Measurements from ENCODE around the gene DMBX1.
A peak's percentile ranks its signal among the peaks of the same experiment; 100 is the strongest.

Gene DMBX1

DNA sequence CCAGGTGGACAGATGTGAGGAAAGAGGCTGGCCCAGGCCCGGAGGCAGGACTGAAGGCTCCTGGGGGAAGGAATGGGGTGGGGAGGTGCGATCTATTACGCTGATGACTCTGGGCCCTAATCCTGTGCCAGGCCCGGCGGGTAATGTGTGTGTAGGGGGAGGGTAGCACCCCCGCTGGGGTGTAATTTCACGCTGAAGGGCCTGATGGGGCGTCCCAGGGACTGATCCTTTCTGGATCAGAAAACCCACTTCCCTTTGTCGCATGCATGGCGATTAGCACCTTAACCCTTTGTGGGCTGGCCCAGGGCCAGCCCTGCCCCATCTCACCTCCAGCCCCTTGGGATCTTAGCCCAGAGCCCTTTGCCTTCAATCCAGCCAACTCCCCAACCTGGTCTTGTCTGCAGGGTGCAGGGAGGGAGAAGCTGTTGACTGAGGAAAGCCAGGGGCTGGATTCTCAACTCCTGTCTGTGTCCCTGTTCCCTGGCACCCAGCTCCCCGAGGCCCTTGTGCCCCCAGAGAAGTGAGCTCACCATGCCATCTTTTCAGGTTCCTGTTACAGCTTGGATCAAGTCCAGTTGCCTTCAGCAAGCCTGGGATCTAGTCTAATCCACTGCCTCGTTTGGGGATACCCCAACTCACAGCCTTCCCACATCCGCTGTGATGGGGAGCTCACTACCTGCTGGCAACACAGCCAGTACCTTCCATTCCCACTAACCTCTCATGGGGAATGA is 35.8 kb downstream of the DMBX1 start:
- Histone ChIP-seq H3K4me3 (ENCODE audit: control insufficient read depth in 1 of 7, extremely low read depth in 1 of 7, insufficient read depth in 4 of 7, low read depth in 2 of 7, low read length in 6 of 7) (no peak overlapping the region), H3K36me3 (ENCODE audit: control insufficient read depth in 4 of 4, insufficient read depth in 4 of 4, low read length in 3 of 4) (no peaks in the 10 kb centered on the region), H3K27me3 (replicated peaks in 2 of 5; ENCODE audit: control insufficient read depth in 4 of 5, insufficient read depth in 5 of 5, low read length in 4 of 5) (peaks cover 0 to 46% (median 35%) of the 10 kb centered on the region in 5 experiments), H3K4me1 (ENCODE audit: control extremely low read depth in 1 of 4, control insufficient read depth in 4 of 4, insufficient read depth in 4 of 4, low read length in 3 of 4) (peaks cover 0 to 18% (median 10%) of the 10 kb centered on the region in 4 experiments), H3K9me3 (ENCODE audit: control extremely low read depth in 1 of 5, control insufficient read depth in 4 of 5, insufficient read depth in 2 of 5, low read depth in 1 of 5, low read length in 4 of 5) (no peaks in the 10 kb centered on the region), H3K27ac (ENCODE audit: insufficient read depth in 1 of 2, low read depth in 1 of 2, low read length in 2 of 2, poor library complexity in 1 of 2, severe bottlenecking in 2 of 2) (no peak overlapping the region)
- ChIA-PET POLR2A (no interaction called here), CTCF (interaction anchor here (1.1 to 10.8 kb wide), 10 partner anchors 8 to 116 kb away, joined by 3 to 161 read pairs (median 10); partner anchors contain the start of gene DMBX1)
- WGBS (ENCODE audit: insufficient coverage): 55% methylated on average over 7 of the region's 13 CpGs
- DNase-seq: no peak

DNA sequence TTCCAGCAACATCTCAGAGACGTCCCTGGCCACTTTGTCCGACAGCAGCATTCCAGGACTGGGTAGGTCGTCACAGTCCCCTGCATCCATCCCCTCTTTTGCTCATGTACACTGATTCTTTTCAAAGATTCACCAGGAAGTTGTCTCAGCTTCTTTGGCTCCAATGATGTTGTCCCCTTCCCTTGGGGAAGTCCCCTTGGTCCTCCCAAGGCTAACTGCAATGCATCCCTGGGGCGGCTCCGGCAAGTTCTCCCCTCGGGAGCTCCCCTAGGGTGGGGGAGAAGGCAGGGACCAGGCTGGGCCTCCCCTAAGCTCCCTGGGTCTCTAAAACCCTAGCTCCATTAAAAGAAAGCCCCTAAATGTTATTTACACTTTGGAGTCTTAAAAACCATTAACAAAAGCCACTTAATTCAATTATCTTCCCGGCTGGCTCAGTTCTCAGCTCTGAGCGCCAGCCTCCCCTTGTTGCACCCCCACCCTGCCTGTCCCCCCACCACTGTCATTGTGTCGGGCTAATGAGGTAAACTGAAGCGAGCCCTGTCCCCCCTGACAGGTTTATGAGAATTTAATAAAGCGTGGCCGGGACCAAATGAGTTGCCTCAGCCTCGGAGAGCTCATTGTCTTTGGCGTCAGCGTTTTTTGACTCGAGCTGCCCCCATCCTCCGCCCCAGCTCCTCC is 36.5 kb downstream of the DMBX1 start:
- no peak for DNase-seq
- 69% methylated on average over 14 of the region's 17 CpGs for WGBS (ENCODE audit: insufficient coverage)
- H3K9me3 ChIP-seq (ENCODE audit: control extremely low read depth in 1 of 5, control insufficient read depth in 4 of 5, insufficient read depth in 2 of 5, low read depth in 1 of 5, low read length in 4 of 5): no peaks in the 10 kb centered on the region
- POLR2A ChIA-PET: no interaction called here
- peaks cover 0 to 50% (median 41%) of the 10 kb centered on the region in 5 experiments for H3K27me3 ChIP-seq (replicated peaks in 2 of 5; ENCODE audit: control insufficient read depth in 4 of 5, insufficient read depth in 5 of 5, low read length in 4 of 5)
- CTCF ChIA-PET: interaction anchor here (1.1 to 10.8 kb wide), 11 partner anchors 8 to 124 kb away, joined by 3 to 161 read pairs (median 8); partner anchors contain the start of gene DMBX1
- H3K4me3 ChIP-seq (ENCODE audit: control insufficient read depth in 1 of 7, extremely low read depth in 1 of 7, insufficient read depth in 4 of 7, low read depth in 2 of 7, low read length in 6 of 7): no peak overlapping the region
- peaks cover 0 to 18% (median 10%) of the 10 kb centered on the region in 4 experiments for H3K4me1 ChIP-seq (ENCODE audit: control extremely low read depth in 1 of 4, control insufficient read depth in 4 of 4, insufficient read depth in 4 of 4, low read length in 3 of 4)
- H3K36me3 ChIP-seq (ENCODE audit: control insufficient read depth in 4 of 4, insufficient read depth in 4 of 4, low read length in 3 of 4): no peaks in the 10 kb centered on the region
- peak overlapping the region in 1 of 2 experiments; percentile 3 for H3K27ac ChIP-seq (ENCODE audit: insufficient read depth in 1 of 2, low read depth in 1 of 2, low read length in 2 of 2, poor library complexity in 1 of 2, severe bottlenecking in 2 of 2)

DNA sequence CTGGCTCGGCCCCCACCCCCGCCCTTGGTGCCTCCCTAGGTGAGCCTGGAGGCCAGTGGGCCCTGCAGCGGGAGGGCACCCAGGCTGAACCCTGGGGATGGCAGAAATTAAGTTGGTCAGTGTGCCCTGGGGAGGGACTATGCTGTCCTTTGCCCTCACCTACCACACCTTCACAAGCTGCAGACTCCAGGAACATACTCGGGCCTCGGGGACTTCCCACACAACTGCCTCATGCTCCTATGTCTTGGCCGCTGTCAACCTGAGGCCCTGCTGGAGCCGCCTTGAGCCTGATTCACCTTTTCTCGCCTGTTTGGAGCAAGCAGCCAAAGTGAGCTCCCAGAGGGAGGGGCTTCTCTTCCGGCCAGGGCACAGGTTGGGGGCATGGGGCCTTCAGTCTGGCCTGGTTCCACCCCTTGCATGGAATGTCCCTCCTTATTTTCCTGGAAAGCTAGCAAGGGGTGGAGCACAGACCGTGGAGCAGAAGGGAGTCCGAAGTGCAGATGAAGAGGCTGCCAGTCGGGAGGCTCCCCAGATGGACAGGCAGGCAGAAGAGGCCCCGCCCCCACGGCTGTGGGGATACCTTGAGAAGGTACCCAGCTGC is 37.2 kb downstream of the DMBX1 start:
- 77% methylated on average over 11 of the region's 14 CpGs for WGBS (ENCODE audit: insufficient coverage)

GRCh38 chr1:46527474-46528296 is 38.0 kb downstream of the DMBX1 start:
- Histone ChIP-seq H3K4me3 (ENCODE audit: control insufficient read depth in 1 of 7, extremely low read depth in 1 of 7, insufficient read depth in 4 of 7, low read depth in 2 of 7, low read length in 6 of 7) (no peak overlapping the region), H3K4me1 (ENCODE audit: control extremely low read depth in 1 of 4, control insufficient read depth in 4 of 4, insufficient read depth in 4 of 4, low read length in 3 of 4) (peaks cover 0 to 8% (median 3%) of the 10 kb centered on the region in 4 experiments), H3K9me3 (ENCODE audit: control extremely low read depth in 1 of 5, control insufficient read depth in 4 of 5, insufficient read depth in 2 of 5, low read depth in 1 of 5, low read length in 4 of 5) (no peaks in the 10 kb centered on the region), H3K27me3 (replicated peaks in 2 of 5; ENCODE audit: control insufficient read depth in 4 of 5, insufficient read depth in 5 of 5, low read length in 4 of 5) (peaks cover 0 to 60% (median 49%) of the 10 kb centered on the region in 5 experiments), H3K36me3 (ENCODE audit: control insufficient read depth in 4 of 4, insufficient read depth in 4 of 4, low read length in 3 of 4) (no peaks in the 10 kb centered on the region), H3K27ac (ENCODE audit: insufficient read depth in 1 of 2, low read depth in 1 of 2, low read length in 2 of 2, poor library complexity in 1 of 2, severe bottlenecking in 2 of 2) (no peak overlapping the region)
- peak; percentile 63 to 79 (median 72) for DNase-seq
- ChIA-PET POLR2A (no interaction called here), CTCF (interaction anchor here (0.6 to 10.8 kb wide), 23 partner anchors 9 to 198 kb away, joined by 3 to 161 read pairs (median 4); partner anchors contain the start of gene DMBX1)
- WGBS (ENCODE audit: insufficient coverage): 33% methylated on average over 3 of the region's 3 CpGs

More for the DNA sequence above, 37.2 kb downstream of the DMBX1 start:
- Histone ChIP-seq H3K27ac (ENCODE audit: insufficient read depth in 1 of 2, low read depth in 1 of 2, low read length in 2 of 2, poor library complexity in 1 of 2, severe bottlenecking in 2 of 2) (no peak overlapping the region), H3K9me3 (ENCODE audit: control extremely low read depth in 1 of 5, control insufficient read depth in 4 of 5, insufficient read depth in 2 of 5, low read depth in 1 of 5, low read length in 4 of 5) (no peaks in the 10 kb centered on the region), H3K4me3 (ENCODE audit: control insufficient read depth in 1 of 7, extremely low read depth in 1 of 7, insufficient read depth in 4 of 7, low read depth in 2 of 7, low read length in 6 of 7) (no peak overlapping the region), H3K27me3 (replicated peaks in 2 of 5; ENCODE audit: control insufficient read depth in 4 of 5, insufficient read depth in 5 of 5, low read length in 4 of 5) (peaks cover 0 to 54% (median 46%) of the 10 kb centered on the region in 5 experiments), H3K4me1 (ENCODE audit: control extremely low read depth in 1 of 4, control insufficient read depth in 4 of 4, insufficient read depth in 4 of 4, low read length in 3 of 4) (peaks cover 0 to 15% (median 8%) of the 10 kb centered on the region in 4 experiments), H3K36me3 (ENCODE audit: control insufficient read depth in 4 of 4, insufficient read depth in 4 of 4, low read length in 3 of 4) (no peaks in the 10 kb centered on the region)
- ChIA-PET CTCF (interaction anchor here (0.8 to 10.8 kb wide), 20 partner anchors 9 to 199 kb away, joined by 3 to 161 read pairs (median 5); partner anchors contain the start of gene DMBX1), POLR2A (no interaction called here)
- DNase-seq: no peak

- Histone ChIP-seq H3K4me1 (ENCODE audit: control extremely low read depth in 1 of 4, control insufficient read depth in 4 of 4, insufficient read depth in 4 of 4, low read length in 3 of 4) (peaks cover 0 to 8% (median 3%) of the 10 kb centered on the region in 4 experiments), H3K36me3 (ENCODE audit: control insufficient read depth in 4 of 4, insufficient read depth in 4 of 4, low read length in 3 of 4) (no peaks in the 10 kb centered on the region), H3K4me3 (ENCODE audit: control insufficient read depth in 1 of 7, extremely low read depth in 1 of 7, insufficient read depth in 4 of 7, low read depth in 2 of 7, low read length in 6 of 7) (no peak overlapping the region), H3K9me3 (ENCODE audit: control extremely low read depth in 1 of 5, control insufficient read depth in 4 of 5, insufficient read depth in 2 of 5, low read depth in 1 of 5, low read length in 4 of 5) (no peaks in the 10 kb centered on the region), H3K27ac (ENCODE audit: insufficient read depth in 1 of 2, low read depth in 1 of 2, low read length in 2 of 2, poor library complexity in 1 of 2, severe bottlenecking in 2 of 2) (no peak overlapping the region), H3K27me3 (replicated peaks in 2 of 5; ENCODE audit: control insufficient read depth in 4 of 5, insufficient read depth in 5 of 5, low read length in 4 of 5) (peaks cover under 1 to 63% (median 50%) of the 10 kb centered on the region in 5 experiments)
- ChIA-PET CTCF (interaction anchor here (0.9 to 10.8 kb wide), 22 partner anchors 11 to 197 kb away, joined by 3 to 161 read pairs (median 6); partner anchors contain the start of gene MKNK1), POLR2A (no interaction called here)
- DNase-seq: no peak
- WGBS (ENCODE audit: insufficient coverage): 33% methylated on average over 9 of the region's 11 CpGs
Measured at GRCh38 chr1:46528297-46528955, 38.8 kb downstream of the DMBX1 start.

- no peak for DNase-seq
- POLR2A ChIA-PET: no interaction called here
Measured at GRCh38 chr1:46529031-46529630, 39.5 kb downstream of the DMBX1 start.

More at GRCh38 chr1:46529031-46529630, 39.5 kb downstream of the DMBX1 start:
- Histone ChIP-seq H3K4me3 (ENCODE audit: control insufficient read depth in 1 of 7, extremely low read depth in 1 of 7, insufficient read depth in 4 of 7, low read depth in 2 of 7, low read length in 6 of 7) (no peak overlapping the region), H3K4me1 (ENCODE audit: control extremely low read depth in 1 of 4, control insufficient read depth in 4 of 4, insufficient read depth in 4 of 4, low read length in 3 of 4) (peaks cover 0 to 12% (median 4%) of the 10 kb centered on the region in 4 experiments), H3K36me3 (ENCODE audit: control insufficient read depth in 4 of 4, insufficient read depth in 4 of 4, low read length in 3 of 4) (no peaks in the 10 kb centered on the region), H3K27me3 (replicated peaks in 2 of 5; ENCODE audit: control insufficient read depth in 4 of 5, insufficient read depth in 5 of 5, low read length in 4 of 5) (peaks cover 7 to 70% (median 50%) of the 10 kb centered on the region in 5 experiments), H3K27ac (ENCODE audit: insufficient read depth in 1 of 2, low read depth in 1 of 2, low read length in 2 of 2, poor library complexity in 1 of 2, severe bottlenecking in 2 of 2) (no peak overlapping the region), H3K9me3 (ENCODE audit: control extremely low read depth in 1 of 5, control insufficient read depth in 4 of 5, insufficient read depth in 2 of 5, low read depth in 1 of 5, low read length in 4 of 5) (no peaks in the 10 kb centered on the region)
- WGBS (ENCODE audit: insufficient coverage): 63% methylated on average over 3 of the region's 4 CpGs
- CTCF ChIA-PET: interaction anchor here (1.0 to 10.8 kb wide), 20 partner anchors 9 to 196 kb away, joined by 3 to 161 read pairs (median 6); partner anchors contain the start of gene MKNK1

Measured in common myeloid progenitor, CD34-positive (primary cell).